H1 (cell line): Measurements from ENCODE around the gene TOP3A.
A peak's percentile ranks its signal among the peaks of the same experiment; 100 is the strongest.

Source experiments
- ATF2 ChIP-seq: IDR thresholded peaks from 2 replicates; pipeline ENCODE4 v1.6.1; 2012; ENCODE audit warnings: low read length, inconsistent platforms
- BACH1 ChIP-seq: IDR thresholded peaks from 2 replicates; pipeline ENCODE4 v1.6.1; 2012; ENCODE audit warnings: low read length, improper control_type of control experiment
- BRCA1 ChIP-seq: IDR thresholded peaks from 2 replicates; pipeline ENCODE4 v1.6.1; 2012; ENCODE audit warnings: low read depth, low read length, improper control_type of control experiment
- CTCF ChIP-seq, 3 experiments: IDR thresholded peaks; 1 replicate in 2 of 3; 2 replicates in 1 of 3; pipeline versions ENCODE4 v1.5.1 to v1.6.1; 2011; ENCODE audit warnings: low read length in 3 of 3, mild to moderate bottlenecking in 3 of 3, inconsistent platforms in 2 of 3, low read depth in 1 of 3, moderate library complexity in 1 of 3; ENCODE audit not compliant: insufficient read depth in 1 of 3; ENCODE audit errors: control extremely low read depth in 1 of 3
- EZH2 ChIP-seq: fragments of 200-600 bp; sonication (generic); IDR thresholded peaks from 2 replicates; pipeline ENCODE4 v1.7.1; 2012; ENCODE audit warnings: low read depth, mild to moderate bottlenecking, moderate library complexity, low read length, inconsistent platforms; ENCODE audit not compliant: severe bottlenecking
- POLR2A ChIP-seq, 2 experiments: IDR thresholded peaks; 1 replicate in 1 of 2; 2 replicates in 1 of 2; pipeline ENCODE4 v1.6.1; 2011; ENCODE audit warnings: low read depth in 2 of 2, low read length in 2 of 2, mild to moderate bottlenecking in 2 of 2; ENCODE audit errors: control extremely low read depth in 1 of 2
- POLR2AphosphoS5 ChIP-seq: IDR thresholded peaks from 2 replicates; pipeline ENCODE4 v1.6.1; 2011; ENCODE audit warnings: low read depth, low read length
- USF2 ChIP-seq: IDR thresholded peaks from 2 replicates; pipeline ENCODE4 v1.6.1; 2011; ENCODE audit warnings: low read length, improper control_type of control experiment

GRCh38 chr17:18258356-18259038 lies 56.3 kb downstream of the TOP3A start, which contains the start of gene FLII:
- TF ChIP-seq CTCF (IDR thresholded peaks at IDR 0.05; ENCODE audit: control extremely low read depth in 1 of 3, insufficient read depth in 1 of 3, low read depth in 1 of 3, low read length in 3 of 3) (0 out of 4 replicates have a peak, but pooled peaks of 1 of the 3 experiments have one; percentile 3), ATF2 (no peak), BRCA1 (no peak), BACH1 (no peak), POLR2AphosphoS5 (no peak), EZH2 (no peak), USF2 (no peak), POLR2A (IDR thresholded peaks at IDR 0.05; ENCODE audit: control extremely low read depth in 1 of 2, low read depth in 2 of 2, low read length in 2 of 2) (no peak)
